H1 (cell line): ENCODE data around the gene C3AR1. TPM values are rescaled to one million over a fixed set of nuclear protein-coding genes. Genes with fewer than 3 reads are reported as not detected.

Experiments used
- polyA plus RNA-seq, 7 experiments: library from polyadenylated mRNA; depleted of rRNA in 3 of 7; stranded (reverse) in 5 of 7; unstranded in 2 of 7; fragments of >200 nt in 5 of 7; fragments of 200-250 nt in 2 of 7; gene quantifications; 1 replicate in 5 of 7; 2 replicates in 1 of 7; 4 replicates in 1 of 7; pipeline versions ENCODE4 v1.2.1 to v1.2.3, GENCODE V29; 2011 to 2013; ENCODE audit warnings: missing spikeins in 2 of 7, mixed read lengths in 2 of 7
- total RNA-seq: library from RNA; stranded (reverse); fragmentation: NEBNext Ultra II Directional; extraction: Animal tissue kit (Norgen Biotek cat#: 25700); gene quantifications from 2 replicates; pipeline ENCODE4 v1.2.1, GENCODE V29; 2021
- TF ChIP-seq, protein P1 (sequence below): fragments of 300-600 bp; sonication (generic); IDR thresholded peaks from 2 replicates; pipeline ENCODE4 v1.7.1; 2012; ENCODE audit warnings: low read length, moderate library complexity, mild to moderate bottlenecking, inconsistent platforms; ENCODE audit not compliant: insufficient replicate concordance

Gene C3AR1
- total and polyA plus RNA-seq, 2 of the 8 experiments (the other 6 are each of a cell fraction or from before 2014, with no cell fraction given) = not detected

GRCh38 chr12:8096281-8096915 is 30.2 kb upstream of the C3AR1 start (continued):
- TF ChIP-seq, protein P1, sequence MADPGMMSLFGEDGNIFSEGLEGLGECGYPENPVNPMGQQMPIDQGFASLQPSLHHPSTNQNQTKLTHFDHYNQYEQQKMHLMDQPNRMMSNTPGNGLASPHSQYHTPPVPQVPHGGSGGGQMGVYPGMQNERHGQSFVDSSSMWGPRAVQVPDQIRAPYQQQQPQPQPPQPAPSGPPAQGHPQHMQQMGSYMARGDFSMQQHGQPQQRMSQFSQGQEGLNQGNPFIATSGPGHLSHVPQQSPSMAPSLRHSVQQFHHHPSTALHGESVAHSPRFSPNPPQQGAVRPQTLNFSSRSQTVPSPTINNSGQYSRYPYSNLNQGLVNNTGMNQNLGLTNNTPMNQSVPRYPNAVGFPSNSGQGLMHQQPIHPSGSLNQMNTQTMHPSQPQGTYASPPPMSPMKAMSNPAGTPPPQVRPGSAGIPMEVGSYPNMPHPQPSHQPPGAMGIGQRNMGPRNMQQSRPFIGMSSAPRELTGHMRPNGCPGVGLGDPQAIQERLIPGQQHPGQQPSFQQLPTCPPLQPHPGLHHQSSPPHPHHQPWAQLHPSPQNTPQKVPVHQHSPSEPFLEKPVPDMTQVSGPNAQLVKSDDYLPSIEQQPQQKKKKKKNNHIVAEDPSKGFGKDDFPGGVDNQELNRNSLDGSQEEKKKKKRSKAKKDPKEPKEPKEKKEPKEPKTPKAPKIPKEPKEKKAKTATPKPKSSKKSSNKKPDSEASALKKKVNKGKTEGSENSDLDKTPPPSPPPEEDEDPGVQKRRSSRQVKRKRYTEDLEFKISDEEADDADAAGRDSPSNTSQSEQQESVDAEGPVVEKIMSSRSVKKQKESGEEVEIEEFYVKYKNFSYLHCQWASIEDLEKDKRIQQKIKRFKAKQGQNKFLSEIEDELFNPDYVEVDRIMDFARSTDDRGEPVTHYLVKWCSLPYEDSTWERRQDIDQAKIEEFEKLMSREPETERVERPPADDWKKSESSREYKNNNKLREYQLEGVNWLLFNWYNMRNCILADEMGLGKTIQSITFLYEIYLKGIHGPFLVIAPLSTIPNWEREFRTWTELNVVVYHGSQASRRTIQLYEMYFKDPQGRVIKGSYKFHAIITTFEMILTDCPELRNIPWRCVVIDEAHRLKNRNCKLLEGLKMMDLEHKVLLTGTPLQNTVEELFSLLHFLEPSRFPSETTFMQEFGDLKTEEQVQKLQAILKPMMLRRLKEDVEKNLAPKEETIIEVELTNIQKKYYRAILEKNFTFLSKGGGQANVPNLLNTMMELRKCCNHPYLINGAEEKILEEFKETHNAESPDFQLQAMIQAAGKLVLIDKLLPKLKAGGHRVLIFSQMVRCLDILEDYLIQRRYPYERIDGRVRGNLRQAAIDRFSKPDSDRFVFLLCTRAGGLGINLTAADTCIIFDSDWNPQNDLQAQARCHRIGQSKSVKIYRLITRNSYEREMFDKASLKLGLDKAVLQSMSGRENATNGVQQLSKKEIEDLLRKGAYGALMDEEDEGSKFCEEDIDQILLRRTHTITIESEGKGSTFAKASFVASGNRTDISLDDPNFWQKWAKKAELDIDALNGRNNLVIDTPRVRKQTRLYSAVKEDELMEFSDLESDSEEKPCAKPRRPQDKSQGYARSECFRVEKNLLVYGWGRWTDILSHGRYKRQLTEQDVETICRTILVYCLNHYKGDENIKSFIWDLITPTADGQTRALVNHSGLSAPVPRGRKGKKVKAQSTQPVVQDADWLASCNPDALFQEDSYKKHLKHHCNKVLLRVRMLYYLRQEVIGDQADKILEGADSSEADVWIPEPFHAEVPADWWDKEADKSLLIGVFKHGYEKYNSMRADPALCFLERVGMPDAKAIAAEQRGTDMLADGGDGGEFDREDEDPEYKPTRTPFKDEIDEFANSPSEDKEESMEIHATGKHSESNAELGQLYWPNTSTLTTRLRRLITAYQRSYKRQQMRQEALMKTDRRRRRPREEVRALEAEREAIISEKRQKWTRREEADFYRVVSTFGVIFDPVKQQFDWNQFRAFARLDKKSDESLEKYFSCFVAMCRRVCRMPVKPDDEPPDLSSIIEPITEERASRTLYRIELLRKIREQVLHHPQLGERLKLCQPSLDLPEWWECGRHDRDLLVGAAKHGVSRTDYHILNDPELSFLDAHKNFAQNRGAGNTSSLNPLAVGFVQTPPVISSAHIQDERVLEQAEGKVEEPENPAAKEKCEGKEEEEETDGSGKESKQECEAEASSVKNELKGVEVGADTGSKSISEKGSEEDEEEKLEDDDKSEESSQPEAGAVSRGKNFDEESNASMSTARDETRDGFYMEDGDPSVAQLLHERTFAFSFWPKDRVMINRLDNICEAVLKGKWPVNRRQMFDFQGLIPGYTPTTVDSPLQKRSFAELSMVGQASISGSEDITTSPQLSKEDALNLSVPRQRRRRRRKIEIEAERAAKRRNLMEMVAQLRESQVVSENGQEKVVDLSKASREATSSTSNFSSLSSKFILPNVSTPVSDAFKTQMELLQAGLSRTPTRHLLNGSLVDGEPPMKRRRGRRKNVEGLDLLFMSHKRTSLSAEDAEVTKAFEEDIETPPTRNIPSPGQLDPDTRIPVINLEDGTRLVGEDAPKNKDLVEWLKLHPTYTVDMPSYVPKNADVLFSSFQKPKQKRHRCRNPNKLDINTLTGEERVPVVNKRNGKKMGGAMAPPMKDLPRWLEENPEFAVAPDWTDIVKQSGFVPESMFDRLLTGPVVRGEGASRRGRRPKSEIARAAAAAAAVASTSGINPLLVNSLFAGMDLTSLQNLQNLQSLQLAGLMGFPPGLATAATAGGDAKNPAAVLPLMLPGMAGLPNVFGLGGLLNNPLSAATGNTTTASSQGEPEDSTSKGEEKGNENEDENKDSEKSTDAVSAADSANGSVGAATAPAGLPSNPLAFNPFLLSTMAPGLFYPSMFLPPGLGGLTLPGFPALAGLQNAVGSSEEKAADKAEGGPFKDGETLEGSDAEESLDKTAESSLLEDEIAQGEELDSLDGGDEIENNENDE = no peak
